ENCODE results near the gene MRPL58.
"Not testable (repeated sequence)": the region's sequence is repeated elsewhere in the genome, so short reads cannot be mapped to it uniquely, and the experiment has no call there.

Gene MRPL58

DNA sequence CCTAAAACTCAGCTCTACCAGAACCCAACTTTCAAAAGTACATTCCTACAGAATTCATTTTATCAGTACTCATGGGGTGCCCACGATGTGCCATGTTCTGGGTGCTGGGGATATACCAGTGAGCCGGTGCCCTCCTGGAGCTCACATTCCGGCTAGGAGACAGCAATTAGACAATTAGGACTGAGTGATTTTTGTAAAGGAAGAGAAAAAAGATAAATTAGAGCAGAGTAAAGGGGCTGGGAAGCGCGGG, 449 bp upstream of the MRPL58 start:
- no peak for DNase-seq (ENCODE audit: low read depth)
- TF ChIP-seq, protein P1, sequence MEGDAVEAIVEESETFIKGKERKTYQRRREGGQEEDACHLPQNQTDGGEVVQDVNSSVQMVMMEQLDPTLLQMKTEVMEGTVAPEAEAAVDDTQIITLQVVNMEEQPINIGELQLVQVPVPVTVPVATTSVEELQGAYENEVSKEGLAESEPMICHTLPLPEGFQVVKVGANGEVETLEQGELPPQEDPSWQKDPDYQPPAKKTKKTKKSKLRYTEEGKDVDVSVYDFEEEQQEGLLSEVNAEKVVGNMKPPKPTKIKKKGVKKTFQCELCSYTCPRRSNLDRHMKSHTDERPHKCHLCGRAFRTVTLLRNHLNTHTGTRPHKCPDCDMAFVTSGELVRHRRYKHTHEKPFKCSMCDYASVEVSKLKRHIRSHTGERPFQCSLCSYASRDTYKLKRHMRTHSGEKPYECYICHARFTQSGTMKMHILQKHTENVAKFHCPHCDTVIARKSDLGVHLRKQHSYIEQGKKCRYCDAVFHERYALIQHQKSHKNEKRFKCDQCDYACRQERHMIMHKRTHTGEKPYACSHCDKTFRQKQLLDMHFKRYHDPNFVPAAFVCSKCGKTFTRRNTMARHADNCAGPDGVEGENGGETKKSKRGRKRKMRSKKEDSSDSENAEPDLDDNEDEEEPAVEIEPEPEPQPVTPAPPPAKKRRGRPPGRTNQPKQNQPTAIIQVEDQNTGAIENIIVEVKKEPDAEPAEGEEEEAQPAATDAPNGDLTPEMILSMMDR (IDR thresholded peaks at IDR 0.05; ENCODE audit: control insufficient read depth, insufficient read depth, low read depth, low read length, missing control alignments) = no peak
- peak overlapping the region; percentile 99 for H3K4me3 ChIP-seq (ENCODE audit: control insufficient read depth, low read depth, low read length)

DNA sequence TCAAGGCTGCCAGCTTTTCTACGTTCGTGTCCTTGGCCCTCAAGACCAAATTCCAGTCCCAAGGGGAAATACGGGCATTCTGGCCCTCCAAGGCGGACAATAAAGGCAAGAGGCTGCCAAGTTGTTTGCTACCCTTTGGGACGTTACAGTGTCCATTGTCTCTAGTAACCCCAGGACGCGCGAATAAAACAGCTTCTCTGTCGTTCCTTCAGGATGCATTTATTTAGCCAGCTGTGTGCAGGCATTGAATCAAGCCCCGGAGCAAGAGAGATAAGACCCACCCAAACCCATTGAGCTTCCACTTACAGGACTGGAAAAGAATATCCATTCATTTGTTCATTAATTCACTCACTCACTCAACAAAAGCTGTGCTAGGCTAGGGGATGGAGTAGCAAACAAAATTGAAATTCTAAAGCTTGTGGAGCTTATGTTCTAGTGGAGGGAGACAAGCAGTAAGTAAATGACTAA, 656 bp downstream of the MRPL58 start:
- TF ChIP-seq, protein P1 (IDR thresholded peaks at IDR 0.05; ENCODE audit: control insufficient read depth, insufficient read depth, low read depth, low read length, missing control alignments) = no peak
- H3K4me3 ChIP-seq (ENCODE audit: control insufficient read depth, low read depth, low read length) = peak overlapping the region; percentile 99
- no peak for DNase-seq (ENCODE audit: low read depth)

DNA sequence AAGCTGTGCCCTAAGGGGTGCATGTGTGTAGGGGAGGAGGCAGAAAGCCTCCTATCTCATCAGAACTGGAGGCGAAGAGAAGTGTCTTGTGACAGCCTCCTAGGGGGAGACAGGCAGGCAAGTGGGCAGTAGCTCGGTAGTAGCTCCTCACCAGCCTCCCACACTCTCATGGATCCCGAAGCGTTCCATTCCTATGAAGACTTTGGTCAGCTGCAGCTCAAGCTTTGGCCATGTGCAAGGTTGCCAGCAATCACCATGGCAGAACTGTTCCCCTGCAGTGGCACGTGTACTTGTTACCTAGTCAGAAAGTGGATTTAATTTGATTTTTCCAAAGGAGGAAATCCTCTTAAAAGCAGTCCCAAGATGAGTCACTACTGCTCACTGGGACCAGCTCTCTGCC, 6.7 kb downstream of the MRPL58 start:
- TF ChIP-seq, protein P1 (IDR thresholded peaks at IDR 0.05; ENCODE audit: control insufficient read depth, insufficient read depth, low read depth, low read length, missing control alignments) = no peak
- H3K4me3 ChIP-seq (ENCODE audit: control insufficient read depth, low read depth, low read length) = no peak overlapping the region
- no peak for DNase-seq (ENCODE audit: low read depth)

GRCh38 chr17:75019710-75020109, 7.2 kb downstream of the MRPL58 start:
- TF ChIP-seq, protein P1 (IDR thresholded peaks at IDR 0.05; ENCODE audit: control insufficient read depth, insufficient read depth, low read depth, low read length, missing control alignments) = no peak
- no peak overlapping the region for H3K4me3 ChIP-seq (ENCODE audit: control insufficient read depth, low read depth, low read length)

GRCh38 chr17:75020331-75021110, 8.1 kb downstream of the MRPL58 start:
- no peak for DNase-seq (ENCODE audit: low read depth)
- H3K4me3 ChIP-seq (ENCODE audit: control insufficient read depth, low read depth, low read length) = no peak overlapping the region
- TF ChIP-seq, protein P1 (IDR thresholded peaks at IDR 0.05; ENCODE audit: control insufficient read depth, insufficient read depth, low read depth, low read length, missing control alignments) = no peak

More at GRCh38 chr17:75019710-75020109, 7.2 kb downstream of the MRPL58 start:
- DNase-seq (ENCODE audit: low read depth) = no peak

DNA sequence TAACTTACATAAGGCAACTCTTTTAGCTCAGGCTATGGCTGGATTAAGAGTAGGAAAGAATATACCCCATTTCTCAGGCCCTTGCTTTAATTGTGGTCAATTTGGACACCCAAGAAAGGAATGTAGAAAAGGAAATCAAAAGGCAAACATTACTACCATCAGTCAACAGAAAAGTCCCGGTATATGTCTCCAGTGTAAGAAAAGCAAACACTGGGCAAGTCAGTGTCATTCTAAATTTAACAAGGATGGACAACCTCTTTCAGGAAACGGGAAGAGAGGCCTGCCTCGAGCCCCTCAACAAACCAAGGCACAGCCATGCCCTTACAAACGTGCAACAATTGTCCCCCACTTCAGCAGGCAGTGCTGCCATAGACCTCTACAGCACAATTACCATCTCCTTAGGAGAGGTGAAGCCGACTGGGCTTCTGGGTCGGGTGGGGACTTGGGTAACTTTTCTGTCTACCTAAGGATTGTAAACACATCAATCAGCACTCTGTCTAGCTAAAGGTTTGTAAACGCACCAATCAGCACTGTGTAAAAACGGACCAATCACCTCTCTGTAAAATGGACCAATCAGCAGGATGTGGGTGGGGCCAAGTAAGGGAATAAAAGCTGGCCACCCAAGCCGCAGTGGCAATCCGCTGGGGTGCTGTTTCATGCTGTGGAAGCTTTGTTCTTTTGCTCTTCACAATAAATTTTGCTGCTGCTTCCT, 12.4 kb downstream of the MRPL58 start:
- no peak for DNase-seq (ENCODE audit: low read depth)
- TF ChIP-seq, protein P1 (IDR thresholded peaks at IDR 0.05; ENCODE audit: control insufficient read depth, insufficient read depth, low read depth, low read length, missing control alignments) = no peak
- H3K4me3 ChIP-seq (ENCODE audit: control insufficient read depth, low read depth, low read length) = no peak overlapping the region

DNA sequence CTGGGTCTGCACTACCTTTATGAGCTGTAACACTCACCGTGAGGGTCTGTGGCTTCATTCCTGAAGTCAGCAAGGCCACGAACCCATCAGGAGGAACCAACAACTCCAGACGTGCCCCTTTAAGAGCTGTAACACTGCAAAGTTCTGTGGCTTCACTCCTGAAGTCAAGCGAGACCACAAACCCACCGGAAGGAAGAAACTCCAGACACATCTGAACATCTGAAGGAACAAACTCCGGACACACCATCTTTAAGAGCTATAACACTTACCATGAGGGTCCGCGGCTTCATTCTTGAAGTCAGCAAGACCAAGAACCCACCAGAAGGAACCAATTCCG, 12.9 kb downstream of the MRPL58 start:
- not testable (repeated sequence) for DNase-seq (ENCODE audit: low read depth); H3K4me3 ChIP-seq (ENCODE audit: control insufficient read depth, low read depth, low read length)

DNA sequence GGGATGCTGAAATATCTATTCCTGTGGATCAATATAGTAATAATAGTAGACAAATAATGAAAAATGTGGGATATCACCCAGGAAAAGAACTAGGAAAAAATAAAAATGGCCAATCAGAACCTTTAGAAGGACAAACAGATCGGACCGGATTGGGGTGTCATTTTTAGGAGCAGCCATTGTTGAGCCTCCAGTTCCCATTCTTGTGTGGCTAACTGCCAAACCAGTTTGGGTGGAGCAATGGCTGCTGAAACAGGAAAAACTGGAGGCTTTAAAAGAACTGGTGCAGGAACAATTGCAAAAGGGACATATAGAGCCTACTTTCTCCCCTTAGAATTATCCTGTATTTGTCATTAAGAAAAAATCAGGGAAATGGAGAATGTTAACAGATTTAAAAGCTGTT, 14.2 kb downstream of the MRPL58 start:
- DNase-seq (ENCODE audit: low read depth) = not testable (repeated sequence)

More for the DNA sequence above, 14.2 kb downstream of the MRPL58 start:
- not testable (repeated sequence) for H3K4me3 ChIP-seq (ENCODE audit: control insufficient read depth, low read depth, low read length)

All from AG09309 (cell line).